Astrocyte of the hippocampus (primary cell): ENCODE data around the gene TRIM32.

Experiments used
- DNase-seq: peaks from one replicate; pipeline ENCODE4 v3.0.0; 2011; ENCODE audit warnings: low read depth, low spot score

TRIM32 gene

GRCh38 chr9:116687074-116687753, at the start of gene TRIM32:
Gene TRIM32, plus strand, starts transcription at chr9:116687305. Its CDS starts 10,438 bp downstream, at chr9:116697743.
- DNase-seq, result peak; percentile 96

- no peak for DNase-seq
Observed at GRCh38 chr9:116639251-116639741, 47.8 kb upstream of the TRIM32 start.

GRCh38 chr9:116641292-116642059, 45.6 kb upstream of the TRIM32 start:
- DNase-seq, result peak; percentile 20

GRCh38 chr9:116643691-116644090, 43.4 kb upstream of the TRIM32 start:
- no peak for DNase-seq

GRCh38 chr9:116644091-116644688, 42.9 kb upstream of the TRIM32 start:
- peak; percentile 71 for DNase-seq

- peak; percentile 81 for DNase-seq
Observed at GRCh38 chr9:116646661-116647514, 40.2 kb upstream of the TRIM32 start.

- DNase-seq, result no peak
Observed at GRCh38 chr9:116647515-116647809, 39.6 kb upstream of the TRIM32 start.

- DNase-seq, result peak; percentile 21
Observed at GRCh38 chr9:116653348-116654058, 33.6 kb upstream of the TRIM32 start.

- DNase-seq, result no peak
Observed at GRCh38 chr9:116654059-116654355, 33.1 kb upstream of the TRIM32 start.

- no peak for DNase-seq
Observed at GRCh38 chr9:116656501-116656971, 30.6 kb upstream of the TRIM32 start.

- DNase-seq, result no peak
Observed at GRCh38 chr9:116656977-116657376, 30.1 kb upstream of the TRIM32 start.

- no peak for DNase-seq
Observed at GRCh38 chr9:116658265-116658664, 28.8 kb upstream of the TRIM32 start.

GRCh38 chr9:116661037-116661954, 25.8 kb upstream of the TRIM32 start:
- DNase-seq, result peak; percentile 86

GRCh38 chr9:116662646-116663310, 24.3 kb upstream of the TRIM32 start:
- no peak for DNase-seq

- DNase-seq, result no peak
Observed at GRCh38 chr9:116663581-116663980, 23.5 kb upstream of the TRIM32 start.

GRCh38 chr9:116668970-116669695, 18.0 kb upstream of the TRIM32 start:
- peak; percentile 75 for DNase-seq

- no peak for DNase-seq
Observed at GRCh38 chr9:116671605-116672004, 15.5 kb upstream of the TRIM32 start.

GRCh38 chr9:116673375-116673774, 13.7 kb upstream of the TRIM32 start:
- DNase-seq, result no peak
